ENCODE measurements around the gene APOL6. TPM values are rescaled to one million over a fixed set of nuclear protein-coding genes. Genes with fewer than 3 reads are reported as not detected.
A peak's percentile ranks its signal among the peaks of the same experiment; 100 is the strongest.

The APOL6 gene
- total RNA-seq, 2 donors from 2014 or later = 6.0 to 7.9 TPM

- no peaks in the 10 kb centered on the region for H3K36me3 ChIP-seq (replicated peaks in 1 of 2; ENCODE audit: insufficient read depth in 1 of 2, low read depth in 2 of 2)
- intact Hi-C loops (cut with DNase I) = no loop called here
- no peaks in the 10 kb centered on the region for H3K4me1 ChIP-seq
- ATAC-seq (no peak), DNase-seq (no peak)
- no peaks in the 10 kb centered on the region for H3K27me3 ChIP-seq
- 72 to 75% methylated on average over 4 of the region's 4 CpGs for WGBS, 2 donors
- H3K4me3 ChIP-seq = no peak overlapping the region
- H3K27ac ChIP-seq = no peak overlapping the region
- no peaks in the 10 kb centered on the region for H3K9me3 ChIP-seq
- TF ChIP-seq POLR2A (IDR thresholded peaks at IDR 0.05) = no peak
- TF ChIP-seq, protein P1, sequence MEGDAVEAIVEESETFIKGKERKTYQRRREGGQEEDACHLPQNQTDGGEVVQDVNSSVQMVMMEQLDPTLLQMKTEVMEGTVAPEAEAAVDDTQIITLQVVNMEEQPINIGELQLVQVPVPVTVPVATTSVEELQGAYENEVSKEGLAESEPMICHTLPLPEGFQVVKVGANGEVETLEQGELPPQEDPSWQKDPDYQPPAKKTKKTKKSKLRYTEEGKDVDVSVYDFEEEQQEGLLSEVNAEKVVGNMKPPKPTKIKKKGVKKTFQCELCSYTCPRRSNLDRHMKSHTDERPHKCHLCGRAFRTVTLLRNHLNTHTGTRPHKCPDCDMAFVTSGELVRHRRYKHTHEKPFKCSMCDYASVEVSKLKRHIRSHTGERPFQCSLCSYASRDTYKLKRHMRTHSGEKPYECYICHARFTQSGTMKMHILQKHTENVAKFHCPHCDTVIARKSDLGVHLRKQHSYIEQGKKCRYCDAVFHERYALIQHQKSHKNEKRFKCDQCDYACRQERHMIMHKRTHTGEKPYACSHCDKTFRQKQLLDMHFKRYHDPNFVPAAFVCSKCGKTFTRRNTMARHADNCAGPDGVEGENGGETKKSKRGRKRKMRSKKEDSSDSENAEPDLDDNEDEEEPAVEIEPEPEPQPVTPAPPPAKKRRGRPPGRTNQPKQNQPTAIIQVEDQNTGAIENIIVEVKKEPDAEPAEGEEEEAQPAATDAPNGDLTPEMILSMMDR (IDR thresholded peaks at IDR 0.05) = no peak
Observed at GRCh38 chr22:35681454-35682052, 33.3 kb downstream of the APOL6 start.

DNA sequence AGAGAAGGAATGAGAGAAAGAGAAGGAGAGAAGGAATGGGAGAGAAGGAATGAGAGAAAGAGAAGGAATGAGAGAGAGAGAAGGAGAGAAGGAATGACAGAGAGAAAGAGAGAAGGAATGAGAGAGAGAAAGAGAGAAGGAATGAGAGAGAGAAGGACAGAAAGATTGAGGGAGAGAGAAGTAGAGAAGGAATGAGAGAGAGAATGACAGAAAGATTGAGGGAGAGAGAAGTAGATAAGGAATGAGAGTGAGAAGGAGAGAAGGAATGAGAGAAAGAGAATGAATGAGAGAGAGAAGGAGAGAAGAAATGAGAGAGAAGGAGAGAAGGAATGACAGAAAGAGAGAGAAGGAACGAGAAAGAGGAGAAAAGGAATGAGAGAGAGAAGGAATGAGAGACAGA, 35.3 kb downstream of the APOL6 start:
- TF ChIP-seq POLR2A (IDR thresholded peaks at IDR 0.05) = no peak
- TF ChIP-seq, protein P1 (IDR thresholded peaks at IDR 0.05) = no peak
- no peak overlapping the region for H3K4me3 ChIP-seq
- no peak overlapping the region for H3K27ac ChIP-seq
- WGBS, 2 donors = 32 to 43% methylated on average over 1 of the region's 1 CpG
- intact Hi-C loops (cut with DNase I) = no loop called here
- ATAC-seq (no peak), DNase-seq (no peak)
- H3K9me3 ChIP-seq = no peaks in the 10 kb centered on the region
- no peaks in the 10 kb centered on the region for H3K27me3 ChIP-seq
- H3K36me3 ChIP-seq (replicated peaks in 1 of 2; ENCODE audit: insufficient read depth in 1 of 2, low read depth in 2 of 2) = no peaks in the 10 kb centered on the region
- no peaks in the 10 kb centered on the region for H3K4me1 ChIP-seq

- ATAC-seq = no peak
- Histone ChIP-seq H3K9me3 (no peaks in the 10 kb centered on the region), H3K4me3 (no peak overlapping the region), H3K27ac (no peak overlapping the region), H3K36me3 (replicated peaks in 1 of 2; ENCODE audit: insufficient read depth in 1 of 2, low read depth in 2 of 2) (no peaks in the 10 kb centered on the region), H3K27me3 (no peaks in the 10 kb centered on the region), H3K4me1 (no peaks in the 10 kb centered on the region)
- intact Hi-C loops (cut with DNase I) = no loop called here
- TF ChIP-seq, protein P1 (IDR thresholded peaks at IDR 0.05) = peak in 4 of 7 experiments; percentile 23 to 33 (median 30)
- TF ChIP-seq POLR2A (IDR thresholded peaks at IDR 0.05) = no peak
- 43 to 56% methylated on average over 3 of the region's 3 CpGs for WGBS, 2 donors
- peak; percentile 14 to 25 (median 20) for DNase-seq
Observed at GRCh38 chr22:35684270-35684700, 36.0 kb downstream of the APOL6 start.

- Histone ChIP-seq H3K36me3 (replicated peaks in 1 of 2; ENCODE audit: insufficient read depth in 1 of 2, low read depth in 2 of 2) (no peaks in the 10 kb centered on the region), H3K4me1 (no peaks in the 10 kb centered on the region), H3K9me3 (no peaks in the 10 kb centered on the region), H3K4me3 (no peak overlapping the region), H3K27me3 (no peaks in the 10 kb centered on the region), H3K27ac (no peak overlapping the region)
- intact Hi-C loops (cut with DNase I) = no loop called here
- TF ChIP-seq POLR2A (IDR thresholded peaks at IDR 0.05) = no peak
- TF ChIP-seq, protein P1 (IDR thresholded peaks at IDR 0.05) = no peak
- DNase-seq (no peak), ATAC-seq (no peak)
Observed at GRCh38 chr22:35684732-35685131, 36.5 kb downstream of the APOL6 start.

DNA sequence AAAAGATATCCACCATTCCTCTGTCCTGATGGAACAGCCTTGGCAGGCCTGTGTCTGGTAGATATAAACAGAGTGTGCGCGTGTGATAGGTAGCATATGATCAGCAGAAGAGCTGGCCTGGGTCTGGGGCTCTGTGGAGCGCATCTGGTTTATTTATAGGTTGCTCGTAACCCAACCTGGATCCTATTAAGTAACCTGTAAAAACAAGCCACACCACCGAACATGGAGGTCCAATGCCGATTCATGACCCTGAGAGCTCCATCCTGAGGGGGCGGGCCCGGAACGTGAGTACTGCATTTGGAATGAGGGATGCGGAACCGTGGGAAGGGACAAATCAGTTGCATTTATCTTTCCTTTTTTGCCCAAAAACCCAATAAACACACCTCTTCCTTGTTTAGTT, 37.5 kb downstream of the APOL6 start:
- Histone ChIP-seq H3K27me3 (no peaks in the 10 kb centered on the region), H3K4me1 (no peaks in the 10 kb centered on the region), H3K36me3 (replicated peaks in 1 of 2; ENCODE audit: insufficient read depth in 1 of 2, low read depth in 2 of 2) (no peaks in the 10 kb centered on the region), H3K27ac (no peak overlapping the region), H3K9me3 (no peaks in the 10 kb centered on the region), H3K4me3 (no peak overlapping the region)
- no peak for TF ChIP-seq POLR2A (IDR thresholded peaks at IDR 0.05)
- TF ChIP-seq, protein P1 (IDR thresholded peaks at IDR 0.05) = no peak
- ATAC-seq = no peak
- 84 to 95% methylated on average over 11 of the region's 11 CpGs for WGBS, 2 donors
- intact Hi-C loops (cut with DNase I) = no loop called here
- no peak for DNase-seq

Data from body of pancreas (tissue), 4 donors.